SIG-M5 treated with dmso at 0.1 percent for 504 hours (cell line): ENCODE results near the gene DNAH10.
"Not testable (repeated sequence)": the region's sequence is repeated elsewhere in the genome, so short reads cannot be mapped to it uniquely, and the experiment has no call there.

Experiments used
- DNase-seq: peaks from one replicate; lab custom pipeline; 2025; ENCODE audit not compliant: unreplicated experiment; lab: John Stamatoyannopoulos, UW

Gene DNAH10

DNA sequence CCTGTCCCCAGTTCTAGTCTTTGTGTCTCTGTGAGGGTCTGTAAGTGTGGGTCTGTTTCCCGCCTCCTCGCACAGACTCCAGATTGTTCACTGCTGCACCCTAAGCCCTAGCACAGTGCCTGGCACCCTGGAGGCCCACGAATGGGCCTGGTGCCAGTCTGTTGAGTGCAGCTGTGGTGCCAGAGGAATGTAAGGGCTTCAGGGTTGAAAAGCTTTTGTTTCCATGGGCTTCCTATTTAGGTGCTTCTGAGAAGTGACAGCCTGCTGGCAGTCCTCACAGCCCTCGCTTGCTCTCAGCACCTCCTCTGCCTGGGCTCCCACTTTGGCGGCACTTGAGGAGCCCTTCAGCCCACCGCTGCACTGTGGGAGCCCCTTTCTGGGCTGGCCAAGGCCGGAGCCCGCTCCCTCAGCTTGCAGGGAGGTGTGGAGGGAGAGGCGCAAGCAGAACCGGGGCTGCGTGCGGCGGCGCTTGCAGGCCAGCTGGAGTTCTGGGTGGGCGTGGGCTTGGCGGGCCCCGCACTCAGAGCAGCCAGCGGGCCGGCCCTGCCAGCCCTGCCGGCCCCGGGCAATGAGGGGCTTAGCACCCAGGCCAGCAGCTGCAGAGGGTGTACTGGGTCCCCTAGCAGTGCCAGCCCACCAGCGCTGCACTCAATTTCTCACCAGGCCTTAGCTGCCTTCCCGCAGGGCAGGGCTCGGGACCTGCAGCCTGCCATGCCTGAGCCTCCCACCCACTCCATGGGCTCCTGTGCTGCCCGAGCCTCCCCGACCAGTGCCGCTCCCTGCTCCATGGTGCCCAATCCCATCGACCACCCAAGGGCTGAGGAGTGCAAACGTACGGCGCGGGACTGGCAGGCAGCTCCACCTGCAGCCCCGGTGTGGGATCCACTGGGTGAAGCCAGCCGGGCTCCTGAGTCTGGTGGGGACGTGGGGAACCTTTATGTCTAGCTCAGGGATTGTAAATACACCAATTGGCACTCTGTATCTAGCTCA is 184.7 kb downstream of the DNAH10 start:
- not testable (repeated sequence) for DNase-seq

GRCh38 chr12:123947531-123947930 is 185.4 kb downstream of the DNAH10 start:
- not testable (repeated sequence) for DNase-seq

DNA sequence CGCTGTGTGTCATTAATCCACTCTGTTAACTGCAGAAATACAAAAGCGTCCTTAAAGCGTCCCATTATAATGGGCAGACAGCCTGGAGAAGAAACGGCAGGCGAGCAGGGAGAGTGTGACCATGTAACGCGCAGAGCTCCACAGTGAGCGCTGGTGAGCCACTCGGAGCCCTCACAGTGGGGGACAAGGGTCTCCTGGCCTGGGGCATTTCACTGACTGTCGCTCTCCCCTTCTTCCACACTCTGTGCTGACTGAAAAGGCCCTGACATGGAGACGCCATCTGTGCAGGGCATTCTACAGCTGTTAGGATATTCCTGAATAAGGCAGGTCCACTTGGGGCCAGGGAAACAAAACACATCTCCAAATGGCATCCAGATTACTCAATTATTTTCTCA is 186.3 kb downstream of the DNAH10 start:
- DNase-seq: no peak

DNA sequence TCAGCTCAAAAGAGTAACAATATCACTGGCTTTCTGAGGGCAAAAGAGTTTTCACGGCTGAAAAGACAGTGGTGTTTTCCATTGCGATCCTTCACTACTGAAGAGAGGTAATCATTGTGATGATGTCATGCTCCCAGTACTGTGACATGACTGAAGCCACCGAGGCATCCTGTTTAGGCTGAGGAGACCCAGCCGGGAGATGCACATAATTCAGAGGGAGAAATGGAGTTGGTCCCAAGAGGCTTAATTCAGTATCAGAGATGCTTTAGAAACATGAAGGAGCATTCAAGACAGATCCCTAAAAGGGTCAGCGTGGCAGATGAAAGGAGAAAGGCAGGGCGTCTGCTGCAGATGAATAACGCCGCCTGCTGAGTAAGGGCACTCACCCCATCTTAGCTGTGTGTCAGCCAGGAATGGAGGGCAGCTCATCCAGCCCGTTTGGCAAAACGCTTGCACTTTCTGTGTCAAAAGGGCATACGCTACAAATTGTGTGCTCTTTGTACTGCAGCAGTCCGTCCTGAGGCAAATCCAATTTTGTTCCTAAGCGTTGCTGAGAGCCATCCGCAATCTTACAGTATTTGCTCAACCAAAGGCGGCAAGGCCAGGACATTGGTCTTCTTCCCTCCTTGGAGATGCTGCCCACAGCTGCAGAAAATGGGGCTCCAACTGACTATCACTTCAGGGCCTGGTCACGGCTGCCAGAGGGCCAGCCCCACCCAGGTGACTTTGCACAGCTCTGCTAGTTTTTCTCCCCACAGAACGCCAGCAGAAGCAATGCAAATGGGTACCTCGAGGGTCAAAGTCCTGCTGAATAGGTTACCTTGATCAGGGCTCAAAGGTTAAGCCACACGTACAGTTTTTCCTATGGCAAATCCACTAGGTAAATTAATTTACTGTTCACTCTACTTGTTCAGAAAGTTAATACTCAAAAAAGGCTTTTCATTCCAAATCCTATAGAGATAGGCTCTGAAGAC is 187.0 kb downstream of the DNAH10 start:
- no peak for DNase-seq

DNA sequence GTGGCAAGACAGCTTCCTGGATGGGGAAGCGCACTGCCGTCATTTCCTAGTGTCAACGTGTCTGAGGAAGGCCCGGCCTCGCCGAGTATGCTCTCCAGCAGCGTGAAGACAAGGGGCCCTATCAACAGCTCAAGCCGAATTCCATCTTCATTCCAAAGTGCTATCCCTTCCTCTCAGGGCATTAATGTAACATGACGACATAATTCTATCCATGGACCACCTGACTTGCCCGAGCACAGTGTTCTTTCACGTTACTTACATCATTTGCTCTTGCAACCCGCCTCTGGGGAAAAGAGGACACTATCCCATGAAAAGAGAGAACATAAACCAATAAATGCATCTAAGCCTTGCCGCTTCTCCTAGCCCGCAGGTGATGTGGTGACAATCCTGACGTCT is 187.7 kb downstream of the DNAH10 start:
- no peak for DNase-seq

- DNase-seq: no peak
These were observed 188.6 kb downstream of the DNAH10 start for GRCh38 chr12:123950476-123951349.

GRCh38 chr12:123951467-123951866 is 189.4 kb downstream of the DNAH10 start:
- no peak for DNase-seq

DNA sequence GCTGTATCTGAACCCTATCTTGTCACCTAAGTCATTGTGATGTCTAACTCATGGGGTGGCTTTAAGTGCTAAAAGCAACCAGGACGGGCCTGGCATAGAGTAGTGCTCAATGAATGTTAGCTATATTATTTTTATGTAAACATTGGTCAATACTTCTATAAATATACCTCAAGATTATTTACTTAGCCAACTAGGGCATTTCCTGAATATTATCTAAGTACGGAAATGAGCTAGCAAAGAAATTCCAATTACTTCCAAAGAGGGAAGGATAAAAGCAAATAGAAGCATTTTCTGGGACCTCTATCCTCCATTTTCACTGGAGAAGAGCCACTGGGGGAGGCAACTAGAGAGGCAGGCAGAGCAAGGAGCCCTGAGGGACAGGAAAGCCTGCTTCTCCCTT is 189.9 kb downstream of the DNAH10 start:
- no peak for DNase-seq

DNA sequence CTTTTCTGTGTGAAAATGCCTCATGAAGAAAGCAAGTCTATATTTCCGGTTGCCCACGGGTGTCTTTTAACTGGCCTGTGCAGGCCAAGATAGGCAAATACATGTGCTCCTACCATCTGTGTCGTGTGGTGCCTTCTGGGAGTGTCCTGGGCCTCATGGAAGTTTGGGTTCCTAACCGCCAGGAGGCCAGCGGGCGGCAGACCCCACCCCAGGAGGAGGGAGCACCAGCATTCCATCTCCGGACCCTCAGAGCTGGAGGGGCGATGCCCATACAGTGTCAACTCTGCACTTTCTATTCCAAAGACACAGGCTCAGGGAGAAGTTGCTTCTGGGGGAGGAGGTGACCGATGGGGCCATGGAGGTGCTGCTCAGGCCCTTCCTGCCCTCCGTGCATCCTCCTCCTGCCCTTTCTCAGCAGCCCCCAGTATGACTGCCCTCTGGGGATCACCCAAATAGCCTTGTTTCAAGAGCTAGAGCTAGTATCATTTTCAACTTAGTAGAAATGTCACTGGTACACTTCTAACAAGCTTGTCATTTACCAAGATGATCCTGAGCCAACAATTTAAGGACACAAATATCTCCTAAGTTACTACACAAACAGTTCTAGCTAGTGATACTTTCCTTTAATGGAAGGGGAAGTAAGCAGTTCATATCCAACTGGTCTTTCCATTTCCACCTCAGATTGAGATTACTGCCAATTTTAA is 192.7 kb downstream of the DNAH10 start:
- no peak for DNase-seq

DNA sequence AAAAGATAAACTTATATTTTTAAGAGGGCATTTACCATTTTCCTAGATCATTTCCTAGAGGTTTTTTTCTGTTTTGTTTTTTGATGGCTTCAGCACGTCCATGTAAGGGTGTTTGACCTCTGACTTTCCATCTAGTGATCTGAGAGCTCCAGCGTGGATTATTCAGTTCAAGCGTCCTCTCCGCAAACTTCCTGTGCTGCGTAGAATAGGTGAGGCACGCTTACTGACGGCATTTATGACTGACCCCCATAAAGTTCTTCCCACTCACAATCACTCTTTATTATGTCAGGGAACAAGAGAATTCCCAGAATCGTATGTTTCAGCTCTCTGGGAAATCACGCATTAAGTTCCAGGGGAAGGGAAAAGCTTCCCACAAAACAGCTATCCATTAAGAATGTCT is 194.1 kb downstream of the DNAH10 start:
- no peak for DNase-seq

GRCh38 chr12:123957196-123957595 is 195.1 kb downstream of the DNAH10 start:
- no peak for DNase-seq

DNA sequence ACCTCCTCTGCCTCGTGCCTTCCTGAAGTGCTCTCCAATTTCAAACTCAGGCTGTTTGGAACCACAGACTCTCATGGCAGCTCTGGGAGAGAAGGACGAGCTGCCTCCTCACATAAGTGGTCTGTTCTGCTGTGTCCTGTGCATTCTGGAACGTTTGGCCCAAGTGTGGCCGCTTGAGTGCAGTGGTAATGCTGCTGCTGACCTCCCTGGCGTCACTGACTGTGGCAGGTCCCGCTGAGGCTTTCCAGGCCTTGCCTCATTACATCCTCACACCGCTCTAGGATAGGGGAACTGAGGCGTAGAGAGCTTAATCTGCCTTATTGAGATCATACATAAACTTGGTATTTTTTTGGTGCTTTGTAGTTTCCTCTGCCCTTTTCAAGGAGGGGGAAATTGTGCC is 196.4 kb downstream of the DNAH10 start:
- no peak for DNase-seq

DNA sequence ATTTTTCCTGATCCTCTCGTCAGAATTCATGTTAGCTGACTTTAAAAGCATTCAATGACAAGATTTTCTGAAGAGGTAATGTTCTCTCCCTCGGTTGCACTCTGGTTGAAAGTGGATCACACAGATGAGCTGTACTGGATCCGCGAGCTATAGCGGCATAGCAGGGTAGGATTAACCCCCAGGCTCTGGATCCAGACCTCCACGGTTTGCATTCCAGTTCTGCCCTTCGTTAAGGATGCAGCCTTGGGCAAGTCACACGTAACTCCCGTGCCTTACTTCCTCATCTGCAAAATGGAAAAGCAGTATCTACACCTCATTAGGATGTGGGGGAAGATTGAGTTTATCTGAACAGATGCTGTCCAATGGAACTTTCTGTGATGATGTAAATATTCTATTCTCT is 196.8 kb downstream of the DNAH10 start:
- DNase-seq: no peak

DNA sequence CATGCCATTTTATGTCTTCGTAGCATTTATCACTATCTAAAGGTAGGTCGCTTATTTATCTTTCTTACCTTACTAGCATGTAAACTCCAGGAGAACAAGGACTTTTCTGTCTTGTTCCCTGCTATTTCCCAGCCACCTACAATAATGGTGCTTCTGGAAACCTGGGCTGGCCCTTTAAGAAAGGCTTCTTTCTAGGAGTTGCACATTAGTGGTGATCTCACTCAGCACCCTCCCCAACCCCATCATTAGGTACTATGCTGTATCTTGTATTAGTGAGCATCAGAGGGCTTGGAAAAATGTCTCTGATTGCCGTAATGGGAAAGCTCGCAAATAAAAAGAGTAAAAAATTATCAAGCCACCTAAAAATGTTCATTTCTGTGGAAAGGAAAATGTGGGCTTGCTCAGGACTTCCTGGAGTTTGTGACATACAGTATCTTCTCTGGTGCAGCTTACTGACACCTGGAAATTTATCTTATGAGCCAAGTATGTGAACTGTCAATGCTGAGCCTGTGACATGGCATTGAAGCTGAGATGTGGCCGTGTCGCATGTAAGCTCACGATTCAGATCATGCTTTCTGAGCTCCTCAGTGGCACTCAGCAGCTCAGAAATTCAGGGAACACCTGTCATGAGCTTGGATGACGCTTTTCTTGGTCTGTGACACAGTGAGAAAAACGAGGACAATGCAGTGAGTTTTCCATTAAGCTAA is 198.1 kb downstream of the DNAH10 start:
- DNase-seq: no peak

GRCh38 chr12:123960856-123961255 is 198.8 kb downstream of the DNAH10 start:
- DNase-seq: no peak

DNA sequence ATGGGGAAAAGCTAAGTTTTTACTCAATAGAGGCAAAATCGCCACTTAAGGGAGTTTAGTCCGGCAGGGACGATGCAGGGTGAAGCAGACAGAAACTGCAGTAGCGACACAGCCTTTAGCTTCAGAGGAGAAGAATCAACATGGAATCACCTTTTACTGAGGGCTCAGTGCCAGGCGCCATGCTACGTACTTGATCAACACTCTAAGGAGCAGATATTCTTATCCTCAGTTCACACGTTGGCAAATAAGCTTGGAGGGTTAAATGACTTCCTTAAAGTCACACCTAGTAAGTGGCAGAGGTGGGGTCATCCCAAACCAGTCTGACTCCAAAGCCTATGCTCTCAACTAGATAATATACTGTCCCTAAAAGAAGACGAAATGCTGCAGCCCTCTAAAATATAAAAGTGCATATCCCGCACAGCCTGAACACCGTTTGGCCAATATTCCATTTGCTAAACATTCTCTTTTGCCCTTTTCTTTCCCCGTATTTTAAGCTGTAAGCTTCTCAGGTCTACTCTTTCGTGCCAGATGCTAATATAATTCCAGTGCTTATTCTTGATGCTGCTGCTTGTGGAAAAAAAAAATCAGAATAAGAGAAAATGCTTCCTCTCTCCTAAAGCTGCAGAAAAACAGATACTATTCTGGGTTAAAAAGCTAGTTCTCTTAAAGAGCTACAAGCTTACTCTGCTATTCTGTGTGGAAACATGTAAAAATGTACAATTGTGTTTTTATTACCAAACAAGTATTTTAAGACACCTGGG is 199.7 kb downstream of the DNAH10 start:
- DNase-seq: no peak

GRCh38 chr12:123962513-123962912 is 200.4 kb downstream of the DNAH10 start:
- DNase-seq: no peak

- DNase-seq: no peak
These were observed 201.7 kb downstream of the DNAH10 start for GRCh38 chr12:123963821-123964220.

- no peak for DNase-seq
These were observed 203.3 kb downstream of the DNAH10 start for GRCh38 chr12:123965382-123965781.
